Caco-2 (cell line): ENCODE data around the gene REEP1. TPM values are rescaled to one million over a fixed set of nuclear protein-coding genes. Genes with fewer than 3 reads are reported as not detected.

Experiments
- BruUV-seq: library from RNA; stranded (reverse); fragments of 400-500 nt; replicated peaks from 2 replicates; lab custom pipeline; 2021; lab: Mats Ljungman, UMichigan
- CTCF ChIA-PET: fragments of 300-600 bp; sonication (Branson Sonifier 250); formaldehyde crosslinking; loops from one replicate; lab custom pipeline; 2022; ENCODE audit warnings: antibody characterized with exemption; lab: Charles Lee
- POLR2A ChIA-PET: fragments of 300-600 bp; sonication (Branson Sonifier 250); formaldehyde crosslinking; loops from one replicate; lab custom pipeline; 2022; ENCODE audit warnings: antibody characterized with exemption; lab: Charles Lee
- DNase-seq, 2 experiments: peaks; one replicate each; pipeline versions ENCODE4 v3.0.0 to v3.0.0-alpha.2; 2020 to 2022
- H3K27me3 ChIP-seq: replicated peaks from 2 replicates; pipeline ENCODE4 v1.6.0; 2011; ENCODE audit warnings: low read length; ENCODE audit not compliant: control insufficient read depth, insufficient read depth
- H3K36me3 ChIP-seq: 2 replicates; pipeline ENCODE4 v1.5.1; 2011; ENCODE audit warnings: low read length; ENCODE audit not compliant: control insufficient read depth, insufficient read depth
- H3K4me1 ChIP-seq: fragments of 250-450 bp; sonication (Bioruptor Pico); 2 replicates; pipeline ENCODE4 v1.5.1; 2020; ENCODE audit warnings: mild to moderate bottlenecking
- H3K4me3 ChIP-seq: 2 replicates; pipeline ENCODE4 v1.5.1; 2011; ENCODE audit warnings: low read depth, mild to moderate bottlenecking, control low read depth, low read length
- H3K9me3 ChIP-seq: fragments of 250-450 bp; sonication (Bioruptor Pico); 2 replicates; pipeline ENCODE4 v1.5.1; 2020; ENCODE audit warnings: mild to moderate bottlenecking, moderate library complexity
- H3K27ac Mint-ChIP-seq: one replicate; pipeline ENCODE4 v1.8.0; 2022; ENCODE audit warnings: mixed read lengths; ENCODE audit not compliant: unreplicated experiment
- H3K27me3 Mint-ChIP-seq: one replicate; pipeline ENCODE4 v1.8.0; 2022; ENCODE audit warnings: mixed read lengths; ENCODE audit not compliant: insufficient read depth, unreplicated experiment
- H3K36me3 Mint-ChIP-seq: one replicate; pipeline ENCODE4 v1.8.0; 2022; ENCODE audit warnings: mild to moderate bottlenecking, mixed read lengths; ENCODE audit not compliant: insufficient read depth, unreplicated experiment
- H3K4me1 Mint-ChIP-seq: one replicate; pipeline ENCODE4 v1.8.0; 2022; ENCODE audit warnings: low read depth, mixed read lengths; ENCODE audit not compliant: unreplicated experiment
- H3K4me3 Mint-ChIP-seq: one replicate; pipeline ENCODE4 v1.8.0; 2022; ENCODE audit warnings: mild to moderate bottlenecking, moderate library complexity, mixed read lengths; ENCODE audit not compliant: unreplicated experiment
- H3K9me3 Mint-ChIP-seq: one replicate; pipeline ENCODE4 v1.8.0; 2022; ENCODE audit warnings: mixed read lengths; ENCODE audit not compliant: unreplicated experiment
- CTCF ChIP-seq, 2 experiments: fragments of 200-600 bp in 1 of 2; IDR thresholded peaks; 1 replicate in 1 of 2; 2 replicates in 1 of 2; pipeline versions ENCODE4 v1.5.1 to v1.8.0; 2011 to 2022; ENCODE audit warnings: antibody characterized with exemption in 1 of 2, control low read depth in 1 of 2, inconsistent platforms in 1 of 2, low read depth in 1 of 2, low read length in 1 of 2, mild to moderate bottlenecking in 1 of 2, moderate library complexity in 1 of 2; ENCODE audit not compliant: insufficient read depth in 1 of 2, severe bottlenecking in 1 of 2, unreplicated experiment in 1 of 2
- intact Hi-C: fragments of 100-400 bp; cut with micrococcal nuclease; formaldehyde crosslinking; loops from one replicate; pipeline ENCODE4 v1.10.0; 2022; ENCODE audit not compliant: unreplicated experiment
- total RNA-seq: library from RNA; stranded (reverse); gene quantifications from 2 replicates; pipeline ENCODE4 v1.2.3, GENCODE V29; 2022

REEP1 gene
- total RNA-seq, 1 experiment from 2014 or later = 16.6 TPM

- CTCF ChIA-PET = interaction anchor here (0.6 kb wide), 1 partner anchor 63 kb away, joined by 5 read pairs; no protein-coding TSS in a partner anchor
- no TSS peak for BruUV-seq
- H3K36me3 ChIP-seq = no peaks in the 10 kb centered on the region
These were observed 32.1 kb downstream of the REEP1 start for GRCh38 chr2:86305195-86305914.

GRCh38 chr2:86304416-86304815 is 33.0 kb downstream of the REEP1 start:
- no TSS peak for BruUV-seq
- no peaks in the 10 kb centered on the region for H3K4me1 ChIP-seq
- no peak overlapping the region for H3K4me3 ChIP-seq
- H3K36me3 Mint-ChIP-seq = peaks cover 6% of the 10 kb centered on the region
- no peaks in the 10 kb centered on the region for H3K4me1 Mint-ChIP-seq
- H3K9me3 ChIP-seq = no peaks in the 10 kb centered on the region
- H3K27me3 ChIP-seq = no peaks in the 10 kb centered on the region
- intact Hi-C loops = no loop called here
- H3K4me3 Mint-ChIP-seq = no peak overlapping the region
- no peak for TF ChIP-seq CTCF (IDR thresholded peaks at IDR 0.05; ENCODE audit: insufficient read depth in 1 of 2, low read depth in 1 of 2, low read length in 1 of 2, severe bottlenecking in 1 of 2, unreplicated experiment in 1 of 2)
- no peaks in the 10 kb centered on the region for H3K27me3 Mint-ChIP-seq
- DNase-seq = no peak
- no peaks in the 10 kb centered on the region for H3K9me3 Mint-ChIP-seq
- no peaks in the 10 kb centered on the region for H3K36me3 ChIP-seq
- ChIA-PET POLR2A (interaction anchor here (0.6 kb wide), 1 partner anchor 54 kb away, joined by 3 read pairs; no protein-coding TSS in a partner anchor), CTCF (interaction anchor here (0.6 to 0.9 kb wide), 2 partner anchors 32 to 163 kb away, joined by 3 to 6 read pairs; no protein-coding TSS in a partner anchor)
- no peak overlapping the region for H3K27ac Mint-ChIP-seq

More at GRCh38 chr2:86305195-86305914, 32.1 kb downstream of the REEP1 start:
- no peaks in the 10 kb centered on the region for H3K9me3 Mint-ChIP-seq
- no peaks in the 10 kb centered on the region for H3K27me3 ChIP-seq
- H3K4me3 ChIP-seq = no peak overlapping the region
- intact Hi-C loops = no loop called here
- H3K36me3 Mint-ChIP-seq = peaks cover 6% of the 10 kb centered on the region
- H3K4me1 Mint-ChIP-seq = no peaks in the 10 kb centered on the region
- no peak for DNase-seq
- no peak overlapping the region for H3K4me3 Mint-ChIP-seq
- H3K4me1 ChIP-seq = no peaks in the 10 kb centered on the region
- no peak for TF ChIP-seq CTCF (IDR thresholded peaks at IDR 0.05; ENCODE audit: insufficient read depth in 1 of 2, low read depth in 1 of 2, low read length in 1 of 2, severe bottlenecking in 1 of 2, unreplicated experiment in 1 of 2)
- no peaks in the 10 kb centered on the region for H3K27me3 Mint-ChIP-seq
- H3K9me3 ChIP-seq = no peaks in the 10 kb centered on the region
- POLR2A ChIA-PET = no interaction called here
- H3K27ac Mint-ChIP-seq = no peak overlapping the region

DNA sequence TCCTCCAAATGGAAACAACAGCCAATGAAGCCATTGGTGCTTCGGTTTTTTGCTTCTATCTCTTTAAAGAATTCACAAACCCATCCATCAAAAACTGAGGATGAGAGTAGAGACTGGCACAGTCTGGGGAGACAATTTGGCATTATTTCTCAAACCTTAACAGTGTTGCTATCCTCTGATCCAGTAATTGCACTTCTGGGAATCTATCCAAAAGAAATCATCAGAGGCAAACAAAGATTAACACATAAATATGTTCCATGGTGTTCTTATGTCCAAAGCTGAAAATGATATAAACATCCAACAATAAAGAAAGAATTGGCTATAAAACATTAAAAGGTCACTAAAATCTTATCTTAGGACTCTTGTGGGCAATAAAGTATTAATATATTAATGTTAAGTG is 35.1 kb downstream of the REEP1 start:
- POLR2A ChIA-PET = interaction anchor here (0.6 kb wide), 1 partner anchor 30 kb away, joined by 3 read pairs; no protein-coding TSS in a partner anchor
- intact Hi-C loops = no loop called here
- BruUV-seq = no TSS peak
- no peaks in the 10 kb centered on the region for H3K36me3 ChIP-seq
- no peaks in the 10 kb centered on the region for H3K9me3 Mint-ChIP-seq
- no peak overlapping the region for H3K4me3 Mint-ChIP-seq
- no peak for TF ChIP-seq CTCF (IDR thresholded peaks at IDR 0.05; ENCODE audit: insufficient read depth in 1 of 2, low read depth in 1 of 2, low read length in 1 of 2, severe bottlenecking in 1 of 2, unreplicated experiment in 1 of 2)
- no peak for DNase-seq
- peaks cover 13% of the 10 kb centered on the region for H3K36me3 Mint-ChIP-seq
- H3K4me1 Mint-ChIP-seq = peaks cover 8% of the 10 kb centered on the region
- no peak overlapping the region for H3K4me3 ChIP-seq
- CTCF ChIA-PET = interaction anchor here (0.5 to 0.8 kb wide), 2 partner anchors 68 to 139 kb away, joined by 3 read pairs; partner anchors contain the start of gene KDM3A
- H3K4me1 ChIP-seq = no peaks in the 10 kb centered on the region
- H3K27me3 Mint-ChIP-seq = no peaks in the 10 kb centered on the region
- H3K27me3 ChIP-seq = no peaks in the 10 kb centered on the region
- H3K27ac Mint-ChIP-seq = no peak overlapping the region
- H3K9me3 ChIP-seq = no peaks in the 10 kb centered on the region
